GM03348 (cell line): Measurements from ENCODE around the gene GHDC.
"Not testable (repeated sequence)": the region's sequence is repeated elsewhere in the genome, so short reads cannot be mapped to it uniquely, and the experiment has no call there.

ENCODE experiments used
- DNase-seq: peaks from one replicate; pipeline ENCODE4 v3.0.0; 2012; ENCODE audit warnings: low spot score

GHDC gene

GRCh38 chr17:42202159-42202558 lies 7.9 kb upstream of the GHDC start:
- DNase-seq: no peak

- no peak for DNase-seq
Observed at GRCh38 chr17:42201458-42201772, 7.1 kb upstream of the GHDC start.

- DNase-seq: no peak
Observed at GRCh38 chr17:42200706-42201457, 6.6 kb upstream of the GHDC start.

- DNase-seq: no peak
Observed at GRCh38 chr17:42199416-42200011, 5.2 kb upstream of the GHDC start.

GRCh38 chr17:42198897-42199296 lies 4.6 kb upstream of the GHDC start:
- DNase-seq: no peak

GRCh38 chr17:42197564-42198156 lies 3.4 kb upstream of the GHDC start:
- no peak for DNase-seq

GRCh38 chr17:42193216-42193968 lies 902 bp downstream of the GHDC start:
- DNase-seq: no peak

GRCh38 chr17:42192189-42193126 lies 1.8 kb downstream of the GHDC start:
- DNase-seq: no peak

GRCh38 chr17:42191275-42191608 lies 3.1 kb downstream of the GHDC start:
- DNase-seq: no peak

GRCh38 chr17:42190491-42191274 lies 3.6 kb downstream of the GHDC start:
- no peak for DNase-seq

GRCh38 chr17:42189651-42189965 lies 4.7 kb downstream of the GHDC start:
- no peak for DNase-seq

- no peak for DNase-seq
Observed at GRCh38 chr17:42188749-42189650, 5.3 kb downstream of the GHDC start.

- DNase-seq: no peak
Observed at GRCh38 chr17:42187833-42188232, 6.5 kb downstream of the GHDC start.

- not testable (repeated sequence) for DNase-seq
Observed at GRCh38 chr17:42186191-42186590, 8.1 kb downstream of the GHDC start.

GRCh38 chr17:42185621-42185930 lies 8.7 kb downstream of the GHDC start:
- DNase-seq: no peak

- no peak for DNase-seq
Observed at GRCh38 chr17:42184713-42185620, 9.3 kb downstream of the GHDC start, which contains the start of gene HCRT. Gene HCRT, minus strand, starts transcription at chr17:42185452. Its CDS starts 87 bp downstream, at chr17:42185365.

GRCh38 chr17:42183741-42184711 lies 10.3 kb downstream of the GHDC start:
- DNase-seq: peak; percentile 98
